ENCODE results near the gene DRAP1. TPM values are rescaled to one million over a fixed set of nuclear protein-coding genes. Genes with fewer than 3 reads are reported as not detected.
A peak's percentile ranks its signal among the peaks of the same experiment; 100 is the strongest.

Gene DRAP1
- total and polyA plus RNA-seq, 2 experiments from 2014 or later = 307 to 533 TPM

DNA sequence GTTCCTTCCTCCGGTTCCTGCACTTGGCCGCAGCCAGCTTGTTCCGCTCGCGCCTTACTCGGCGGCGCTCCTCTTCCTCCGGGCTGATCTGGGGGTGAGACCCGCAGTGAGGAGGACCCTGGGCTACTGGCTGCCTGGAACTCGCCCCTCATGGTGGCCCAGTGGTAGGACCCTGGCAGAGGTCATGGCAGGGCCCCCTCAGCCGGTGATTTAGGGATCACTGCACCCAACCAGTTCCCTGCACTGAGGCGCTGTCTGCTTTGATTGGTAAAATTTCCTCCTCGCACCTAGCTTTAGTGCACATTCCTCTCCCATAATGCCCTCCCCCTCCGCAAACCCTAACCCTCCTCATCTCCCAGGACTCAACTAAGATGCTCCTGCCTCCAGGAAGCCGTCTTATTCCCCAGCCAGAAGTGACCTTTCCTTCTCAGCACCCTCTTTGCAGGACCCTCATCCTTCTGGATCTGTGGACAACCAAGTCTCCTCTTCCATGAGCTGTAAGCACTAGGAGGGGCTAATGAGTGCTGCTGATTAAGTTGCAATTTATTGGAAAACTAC is 25.1 kb upstream of the DRAP1 start:
- H3F3A ChIP-seq (ENCODE audit: insufficient read depth) = peaks cover 78% of the 10 kb centered on the region
- WGBS, 2 experiments (ENCODE audit: low coverage in 1 of 2, low lambda C conversion rate in 2 of 2, missing lambda C conversion rate in 2 of 2) = 88 to 89% methylated on average over 16 of the region's 16 CpGs
- peak overlapping the region; percentile 99 for H3K9ac ChIP-seq
- H4K20me1 ChIP-seq (ENCODE audit: insufficient read depth) = peaks cover 7% of the 10 kb centered on the region
- H2AFZ ChIP-seq = no peak overlapping the region
- no peaks in the 10 kb centered on the region for H3K27me3 ChIP-seq (replicated peaks; ENCODE audit: insufficient read depth)
- in situ Hi-C loops (cut with MboI) = no loop called here
- H3K4me1 ChIP-seq (ENCODE audit: insufficient read depth) = peaks cover 66% of the 10 kb centered on the region
- TF ChIP-seq EZH2 (IDR thresholded peaks at IDR 0.05; ENCODE audit: insufficient read depth, poor library complexity, severe bottlenecking) (no peak), EZH2phosphoT487 (IDR thresholded peaks at IDR 0.05; ENCODE audit: insufficient read depth, low read depth) (no peak)
- peaks cover 43% of the 10 kb centered on the region; the same call in 1 of the 2 replicates for H3K36me3 ChIP-seq (ENCODE audit: low read depth)
- H3K27ac ChIP-seq = peak overlapping the region; percentile 99
- no peak for DNase-seq
- peak overlapping the region; percentile 95 for H3K4me3 ChIP-seq
- H3K79me2 ChIP-seq (ENCODE audit: insufficient read depth) = peaks cover 80% of the 10 kb centered on the region
- H3K4me2 ChIP-seq (ENCODE audit: unreplicated experiment) = peak overlapping the region; percentile 93
- H3K9me2 ChIP-seq (ENCODE audit: insufficient read depth) = no peaks in the 10 kb centered on the region
- no peaks in the 10 kb centered on the region for H3K9me3 ChIP-seq (ENCODE audit: low read depth)

GRCh38 chr11:65895482-65895981 is 23.7 kb upstream of the DRAP1 start:
- Histone ChIP-seq H3K9me2 (ENCODE audit: insufficient read depth) (no peaks in the 10 kb centered on the region), H3K9ac (peak overlapping the region; percentile 99), H3K4me1 (ENCODE audit: insufficient read depth) (peaks cover 55% of the 10 kb centered on the region), H3K36me3 (ENCODE audit: low read depth) (peaks cover 43% of the 10 kb centered on the region; the same call in 1 of the 2 replicates), H3K27ac (peak overlapping the region; percentile 99), H3K4me3 (peak overlapping the region; percentile 95), H3F3A (ENCODE audit: insufficient read depth) (peaks cover 67% of the 10 kb centered on the region), H3K9me3 (ENCODE audit: low read depth) (no peaks in the 10 kb centered on the region), H4K20me1 (ENCODE audit: insufficient read depth) (peaks cover 7% of the 10 kb centered on the region), H2AFZ (no peak overlapping the region), H3K79me2 (ENCODE audit: insufficient read depth) (peaks cover 87% of the 10 kb centered on the region), H3K27me3 (replicated peaks; ENCODE audit: insufficient read depth) (no peaks in the 10 kb centered on the region), H3K4me2 (ENCODE audit: unreplicated experiment) (peak overlapping the region; percentile 100)
- peak; percentile 50 for DNase-seq
- 88 to 90% methylated on average over 5 of the region's 5 CpGs for WGBS, 2 experiments (ENCODE audit: low coverage in 1 of 2, low lambda C conversion rate in 2 of 2, missing lambda C conversion rate in 2 of 2)
- in situ Hi-C loops (cut with MboI) = no loop called here
- TF ChIP-seq EZH2 (IDR thresholded peaks at IDR 0.05; ENCODE audit: insufficient read depth, poor library complexity, severe bottlenecking) (no peak), EZH2phosphoT487 (IDR thresholded peaks at IDR 0.05; ENCODE audit: insufficient read depth, low read depth) (no peak)

GRCh38 chr11:65896034-65896999 is 22.9 kb upstream of the DRAP1 start:
- H3K9ac ChIP-seq = peak overlapping the region; percentile 99
- no peaks in the 10 kb centered on the region for H3K9me3 ChIP-seq (ENCODE audit: low read depth)
- H3K4me1 ChIP-seq (ENCODE audit: insufficient read depth) = peaks cover 56% of the 10 kb centered on the region
- peaks cover 43% of the 10 kb centered on the region; the same call in 1 of the 2 replicates for H3K36me3 ChIP-seq (ENCODE audit: low read depth)
- no peaks in the 10 kb centered on the region for H3K27me3 ChIP-seq (replicated peaks; ENCODE audit: insufficient read depth)
- H3K27ac ChIP-seq = peak overlapping the region; percentile 99
- H3K4me2 ChIP-seq (ENCODE audit: unreplicated experiment) = peak overlapping the region; percentile 100
- H3K9me2 ChIP-seq (ENCODE audit: insufficient read depth) = no peaks in the 10 kb centered on the region
- H4K20me1 ChIP-seq (ENCODE audit: insufficient read depth) = peaks cover 7% of the 10 kb centered on the region
- H3K79me2 ChIP-seq (ENCODE audit: insufficient read depth) = peaks cover 92% of the 10 kb centered on the region
- peak overlapping the region; percentile 95 for H3K4me3 ChIP-seq
- H3F3A ChIP-seq (ENCODE audit: insufficient read depth) = peaks cover 74% of the 10 kb centered on the region
- TF ChIP-seq EZH2phosphoT487 (IDR thresholded peaks at IDR 0.05; ENCODE audit: insufficient read depth, low read depth) = no peak
- no peak for TF ChIP-seq EZH2 (IDR thresholded peaks at IDR 0.05; ENCODE audit: insufficient read depth, poor library complexity, severe bottlenecking)
- in situ Hi-C loops (cut with MboI) = no loop called here
- H2AFZ ChIP-seq = no peak overlapping the region
- DNase-seq = peak; percentile 60
- 87 to 95% methylated on average over 14 of the region's 14 CpGs for WGBS, 2 experiments (ENCODE audit: low coverage in 1 of 2, low lambda C conversion rate in 2 of 2, missing lambda C conversion rate in 2 of 2)

DNA sequence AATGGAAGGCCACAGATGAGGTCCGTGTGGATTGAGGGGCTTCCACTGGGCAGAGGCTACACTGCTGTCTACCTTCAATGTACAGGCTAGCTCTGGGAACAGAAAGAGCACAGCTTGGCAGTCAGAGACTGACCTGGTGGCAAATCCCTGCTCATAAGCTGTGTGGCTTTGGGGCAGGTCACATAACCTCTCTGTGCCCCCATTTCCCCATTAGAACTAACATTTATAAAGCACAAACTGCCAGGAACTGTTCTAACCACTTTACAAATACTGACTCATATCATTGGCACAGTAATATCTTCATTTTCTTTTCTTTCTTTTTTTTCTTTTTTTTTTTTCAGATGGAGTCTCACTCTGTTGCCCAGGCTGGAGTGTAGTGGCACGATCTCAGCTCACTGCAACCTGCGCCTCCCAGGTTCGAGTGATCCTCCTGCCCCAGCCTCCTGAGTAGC is 22.2 kb upstream of the DRAP1 start:
- TF ChIP-seq EZH2 (IDR thresholded peaks at IDR 0.05; ENCODE audit: insufficient read depth, poor library complexity, severe bottlenecking) (no peak), EZH2phosphoT487 (IDR thresholded peaks at IDR 0.05; ENCODE audit: insufficient read depth, low read depth) (no peak)
- Histone ChIP-seq H3K9me3 (ENCODE audit: low read depth) (no peaks in the 10 kb centered on the region), H2AFZ (no peak overlapping the region), H3K4me3 (peak overlapping the region; percentile 95), H3K9ac (peak overlapping the region; percentile 99), H3F3A (ENCODE audit: insufficient read depth) (peaks cover 77% of the 10 kb centered on the region), H3K4me2 (ENCODE audit: unreplicated experiment) (peak overlapping the region; percentile 100), H3K4me1 (ENCODE audit: insufficient read depth) (peaks cover 62% of the 10 kb centered on the region), H3K36me3 (ENCODE audit: low read depth) (peaks cover 41% of the 10 kb centered on the region; the same call in 1 of the 2 replicates), H3K79me2 (ENCODE audit: insufficient read depth) (peaks cover 92% of the 10 kb centered on the region), H3K9me2 (ENCODE audit: insufficient read depth) (no peaks in the 10 kb centered on the region), H3K27ac (peak overlapping the region; percentile 99), H4K20me1 (ENCODE audit: insufficient read depth) (peaks cover 7% of the 10 kb centered on the region), H3K27me3 (replicated peaks; ENCODE audit: insufficient read depth) (no peaks in the 10 kb centered on the region)
- WGBS, 2 experiments (ENCODE audit: low coverage in 1 of 2, low lambda C conversion rate in 2 of 2, missing lambda C conversion rate in 2 of 2) = 46 to 61% methylated on average over 4 of the region's 4 CpGs
- DNase-seq = peak; percentile 68
- in situ Hi-C loops (cut with MboI) = no loop called here
